Measurements from ENCODE around the gene GGNBP2. TPM values are rescaled to one million over a fixed set of nuclear protein-coding genes. Genes with fewer than 3 reads are reported as not detected.

Gene GGNBP2, protein sequence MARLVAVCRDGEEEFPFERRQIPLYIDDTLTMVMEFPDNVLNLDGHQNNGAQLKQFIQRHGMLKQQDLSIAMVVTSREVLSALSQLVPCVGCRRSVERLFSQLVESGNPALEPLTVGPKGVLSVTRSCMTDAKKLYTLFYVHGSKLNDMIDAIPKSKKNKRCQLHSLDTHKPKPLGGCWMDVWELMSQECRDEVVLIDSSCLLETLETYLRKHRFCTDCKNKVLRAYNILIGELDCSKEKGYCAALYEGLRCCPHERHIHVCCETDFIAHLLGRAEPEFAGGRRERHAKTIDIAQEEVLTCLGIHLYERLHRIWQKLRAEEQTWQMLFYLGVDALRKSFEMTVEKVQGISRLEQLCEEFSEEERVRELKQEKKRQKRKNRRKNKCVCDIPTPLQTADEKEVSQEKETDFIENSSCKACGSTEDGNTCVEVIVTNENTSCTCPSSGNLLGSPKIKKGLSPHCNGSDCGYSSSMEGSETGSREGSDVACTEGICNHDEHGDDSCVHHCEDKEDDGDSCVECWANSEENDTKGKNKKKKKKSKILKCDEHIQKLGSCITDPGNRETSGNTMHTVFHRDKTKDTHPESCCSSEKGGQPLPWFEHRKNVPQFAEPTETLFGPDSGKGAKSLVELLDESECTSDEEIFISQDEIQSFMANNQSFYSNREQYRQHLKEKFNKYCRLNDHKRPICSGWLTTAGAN
- 67.5 to 71.2 TPM (median 69.8 TPM) in 3 replicates for total RNA-seq

DNA sequence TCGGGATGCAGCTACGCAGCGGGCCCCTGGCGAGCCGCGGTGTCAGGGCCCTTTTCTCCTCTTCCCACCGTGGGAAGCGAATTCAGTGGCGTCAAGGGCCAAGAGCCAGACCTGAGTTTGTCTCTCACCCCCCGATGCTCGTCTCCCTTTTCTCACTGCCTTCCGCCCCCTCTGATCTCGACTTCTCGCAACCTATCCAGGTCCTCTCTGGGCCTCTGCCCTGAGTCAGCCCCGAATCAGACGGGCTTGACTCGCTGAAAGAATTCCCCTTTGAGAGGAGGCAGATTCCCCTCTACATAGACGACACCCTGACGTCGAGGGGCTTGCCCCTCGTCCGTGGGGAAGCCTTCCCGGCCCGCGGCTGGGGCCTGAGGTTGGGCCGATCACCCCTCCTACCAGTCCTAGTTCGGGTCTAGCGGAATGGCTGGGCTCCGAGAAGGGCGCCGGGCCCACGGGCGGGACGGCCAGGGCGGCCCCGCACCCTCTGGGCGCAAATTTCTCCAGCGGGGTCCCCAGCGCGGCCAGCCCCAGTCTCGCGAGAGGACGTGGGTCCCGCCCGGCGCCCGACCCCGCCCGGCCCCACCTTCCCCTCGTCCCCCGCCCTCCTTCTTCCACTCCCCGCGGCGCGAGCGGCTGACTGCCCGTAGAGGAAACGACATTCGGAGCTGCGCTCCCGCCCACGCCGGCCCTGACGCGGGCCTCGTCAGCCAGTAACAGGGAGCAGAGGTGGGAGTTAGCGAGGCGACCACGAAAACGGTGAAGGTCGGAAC lies at the start of gene GGNBP2:
GGNBP2 (plus strand) TSS at position 613 of the 770 bp plus-strand sequence. CDS start 806 bp downstream, outside the sequence.
- H3K4me1 Mint-ChIP-seq, result peaks cover 29% of the 10 kb centered on the region
- H3K27me3 Mint-ChIP-seq (ENCODE audit: low read depth), result no peaks in the 10 kb centered on the region
- H3K36me3 Mint-ChIP-seq, result no peaks in the 10 kb centered on the region
- TF ChIP-seq, protein P1, sequence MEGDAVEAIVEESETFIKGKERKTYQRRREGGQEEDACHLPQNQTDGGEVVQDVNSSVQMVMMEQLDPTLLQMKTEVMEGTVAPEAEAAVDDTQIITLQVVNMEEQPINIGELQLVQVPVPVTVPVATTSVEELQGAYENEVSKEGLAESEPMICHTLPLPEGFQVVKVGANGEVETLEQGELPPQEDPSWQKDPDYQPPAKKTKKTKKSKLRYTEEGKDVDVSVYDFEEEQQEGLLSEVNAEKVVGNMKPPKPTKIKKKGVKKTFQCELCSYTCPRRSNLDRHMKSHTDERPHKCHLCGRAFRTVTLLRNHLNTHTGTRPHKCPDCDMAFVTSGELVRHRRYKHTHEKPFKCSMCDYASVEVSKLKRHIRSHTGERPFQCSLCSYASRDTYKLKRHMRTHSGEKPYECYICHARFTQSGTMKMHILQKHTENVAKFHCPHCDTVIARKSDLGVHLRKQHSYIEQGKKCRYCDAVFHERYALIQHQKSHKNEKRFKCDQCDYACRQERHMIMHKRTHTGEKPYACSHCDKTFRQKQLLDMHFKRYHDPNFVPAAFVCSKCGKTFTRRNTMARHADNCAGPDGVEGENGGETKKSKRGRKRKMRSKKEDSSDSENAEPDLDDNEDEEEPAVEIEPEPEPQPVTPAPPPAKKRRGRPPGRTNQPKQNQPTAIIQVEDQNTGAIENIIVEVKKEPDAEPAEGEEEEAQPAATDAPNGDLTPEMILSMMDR (IDR thresholded peaks at IDR 0.05; ENCODE audit: unreplicated experiment), result no peak
- peak within 1 kb of the TSS; percentile 96 for H3K4me3 Mint-ChIP-seq
- no peaks in the 10 kb centered on the region for H3K9me3 Mint-ChIP-seq
- peak; percentile 91 to 92 for DNase-seq (ENCODE audit: low spot score in 2 of 2, unreplicated experiment in 2 of 2)
- H3K27ac Mint-ChIP-seq, result peak within 1 kb of the TSS; percentile 100

DNA sequence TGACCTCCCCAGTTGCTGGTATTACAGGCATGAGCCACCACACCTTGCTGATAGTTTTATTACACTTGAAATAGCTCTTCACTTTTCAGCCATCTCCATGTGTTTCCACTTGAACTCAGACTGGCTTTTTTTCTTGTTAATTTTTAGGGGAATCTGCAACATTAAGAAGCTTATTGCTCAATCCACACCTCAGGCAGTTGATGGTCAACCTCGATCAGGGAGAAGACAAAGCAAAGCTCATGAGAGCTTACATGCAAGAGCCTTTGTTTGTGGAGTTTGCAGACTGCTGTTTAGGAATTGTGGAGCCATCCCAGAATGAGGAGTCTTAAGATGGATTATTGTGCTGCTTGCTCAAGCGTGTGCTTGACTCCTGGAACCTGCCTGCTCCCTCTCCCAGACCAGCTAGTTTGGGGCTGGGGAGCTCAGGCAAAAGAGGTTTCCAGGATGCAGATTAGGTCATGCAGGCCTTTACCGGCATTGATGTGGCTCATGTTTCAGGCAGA lies 49.6 kb upstream of the GGNBP2 start:
- peaks cover 3% of the 10 kb centered on the region for H3K9me3 Mint-ChIP-seq
- no peak for DNase-seq (ENCODE audit: low spot score in 2 of 2, unreplicated experiment in 2 of 2)
- no peaks in the 10 kb centered on the region for H3K4me1 Mint-ChIP-seq
- TF ChIP-seq, protein P1 (IDR thresholded peaks at IDR 0.05; ENCODE audit: unreplicated experiment), result no peak
- peaks cover 27% of the 10 kb centered on the region for H3K36me3 Mint-ChIP-seq
- H3K27ac Mint-ChIP-seq, result no peak overlapping the region
- no peaks in the 10 kb centered on the region for H3K27me3 Mint-ChIP-seq (ENCODE audit: low read depth)
- H3K4me3 Mint-ChIP-seq, result no peak overlapping the region

DNA sequence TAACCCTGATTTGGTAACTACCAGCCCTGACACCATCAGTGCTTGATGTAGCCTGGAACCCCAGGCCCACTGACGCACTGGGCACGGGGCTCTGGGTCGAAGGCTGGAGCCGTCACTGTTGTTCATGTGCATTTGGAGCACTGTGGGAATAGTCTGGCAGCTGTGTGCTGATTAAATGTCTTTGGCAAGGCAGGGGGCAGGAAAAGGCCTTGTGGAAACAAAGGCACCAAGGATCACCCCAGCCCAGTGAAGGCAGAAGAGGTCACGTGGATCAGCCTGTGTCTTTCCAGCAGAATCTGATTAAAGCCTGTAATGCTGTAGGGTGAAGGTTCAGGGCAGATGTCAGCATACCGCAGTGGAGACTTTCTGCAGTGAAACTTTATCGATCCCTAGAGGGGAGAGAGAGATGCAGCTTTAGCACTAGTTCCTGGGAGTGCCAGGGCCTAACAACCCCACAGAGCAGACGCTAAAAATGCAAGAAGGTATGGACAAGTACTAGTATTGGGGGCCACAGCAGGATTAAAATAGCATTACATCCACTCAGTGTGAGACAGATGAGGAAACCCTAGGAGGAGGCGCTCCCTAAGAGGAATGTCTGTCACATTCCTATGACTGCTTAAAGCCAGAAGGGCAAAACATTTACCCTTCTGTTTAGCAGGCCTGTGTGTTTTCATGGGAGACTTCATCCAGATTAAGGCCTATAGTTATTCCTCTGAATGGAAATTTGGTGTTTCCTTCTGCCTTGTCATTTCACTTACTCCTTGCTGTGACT lies 48.5 kb upstream of the GGNBP2 start:
- H3K4me3 Mint-ChIP-seq, result no peak overlapping the region
- no peaks in the 10 kb centered on the region for H3K27me3 Mint-ChIP-seq (ENCODE audit: low read depth)
- no peak overlapping the region for H3K27ac Mint-ChIP-seq
- peaks cover 22% of the 10 kb centered on the region for H3K36me3 Mint-ChIP-seq
- no peaks in the 10 kb centered on the region for H3K9me3 Mint-ChIP-seq
- TF ChIP-seq, protein P1 (IDR thresholded peaks at IDR 0.05; ENCODE audit: unreplicated experiment), result no peak
- H3K4me1 Mint-ChIP-seq, result no peaks in the 10 kb centered on the region
- no peak for DNase-seq (ENCODE audit: low spot score in 2 of 2, unreplicated experiment in 2 of 2)

DNA sequence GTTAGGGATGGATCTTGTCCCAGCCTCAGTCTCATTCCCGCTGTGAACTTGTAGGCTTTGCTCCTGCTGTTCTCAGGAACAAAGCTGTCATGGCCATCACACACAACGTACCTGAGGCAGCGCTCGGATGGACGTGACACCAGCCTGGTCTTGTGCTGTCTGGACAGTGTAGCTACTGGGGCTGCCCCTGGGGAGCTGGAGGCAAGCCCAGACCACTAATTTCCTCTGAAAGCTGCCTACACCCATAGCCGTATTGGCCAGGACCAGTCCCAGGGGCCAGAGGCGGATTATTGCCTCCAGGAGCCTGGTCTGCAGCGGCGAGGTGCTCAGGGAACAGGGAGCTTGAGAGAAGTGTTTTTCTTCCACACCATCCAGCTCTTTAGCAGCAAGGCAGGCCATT lies 46.6 kb upstream of the GGNBP2 start:
- H3K4me3 Mint-ChIP-seq, result no peak overlapping the region
- no peak overlapping the region for H3K27ac Mint-ChIP-seq
- no peaks in the 10 kb centered on the region for H3K4me1 Mint-ChIP-seq
- DNase-seq (ENCODE audit: low spot score in 2 of 2, unreplicated experiment in 2 of 2), result no peak
- H3K27me3 Mint-ChIP-seq (ENCODE audit: low read depth), result no peaks in the 10 kb centered on the region
- H3K36me3 Mint-ChIP-seq, result peaks cover 18% of the 10 kb centered on the region
- H3K9me3 Mint-ChIP-seq, result no peaks in the 10 kb centered on the region
- TF ChIP-seq, protein P1 (IDR thresholded peaks at IDR 0.05; ENCODE audit: unreplicated experiment), result no peak
